GM12864 (cell line): ENCODE data around the gene SULT1E1.

Source experiments
- DNase-seq: peaks from one replicate; pipeline ENCODE4 v3.0.0-alpha.2; 2011; ENCODE audit warnings: low read depth
- H3K4me3 ChIP-seq: 2 replicates; pipeline ENCODE4 v1.5.1; 2011; ENCODE audit warnings: mild to moderate bottlenecking, low read depth, low read length, control low read depth
- CTCF ChIP-seq: IDR thresholded peaks from 2 replicates; pipeline ENCODE4 v1.5.1; 2011; ENCODE audit warnings: low read depth, mild to moderate bottlenecking, moderate library complexity, low read length, control low read depth, inconsistent platforms; ENCODE audit errors: missing control alignments

SULT1E1 gene

GRCh38 chr4:69832326-69833030 lies 27.5 kb downstream of the SULT1E1 start:
- no peak overlapping the region for H3K4me3 ChIP-seq
- no peak for DNase-seq
- no peak for TF ChIP-seq CTCF

GRCh38 chr4:69831646-69832325 lies 28.2 kb downstream of the SULT1E1 start:
- TF ChIP-seq CTCF = no peak
- no peak overlapping the region; the same call in 1 of the 2 replicates for H3K4me3 ChIP-seq
- DNase-seq = peak; percentile 43

GRCh38 chr4:69831270-69831627 lies 28.7 kb downstream of the SULT1E1 start:
- no peak overlapping the region for H3K4me3 ChIP-seq
- DNase-seq = no peak
- no peak for TF ChIP-seq CTCF

GRCh38 chr4:69830560-69831269 lies 29.2 kb downstream of the SULT1E1 start:
- TF ChIP-seq CTCF = no peak
- no peak overlapping the region for H3K4me3 ChIP-seq
- no peak for DNase-seq

GRCh38 chr4:69830192-69830559 lies 29.8 kb downstream of the SULT1E1 start:
- TF ChIP-seq CTCF = no peak
- DNase-seq = no peak
- H3K4me3 ChIP-seq = no peak overlapping the region

GRCh38 chr4:69829678-69830077 lies 30.3 kb downstream of the SULT1E1 start:
- no peak for TF ChIP-seq CTCF
- no peak for DNase-seq

More at GRCh38 chr4:69829678-69830077, 30.3 kb downstream of the SULT1E1 start:
- no peak overlapping the region for H3K4me3 ChIP-seq
